RPMI8226 (cell line): ENCODE data around the gene OR10K1.
A peak's percentile ranks its signal among the peaks of the same experiment; 100 is the strongest.
"Not testable (repeated sequence)": the region's sequence is repeated elsewhere in the genome, so short reads cannot be mapped to it uniquely, and the experiment has no call there.

Source experiments
- DNase-seq: peaks from one replicate; pipeline ENCODE4 v3.0.0-alpha.2; 2015

OR10K1 gene, protein sequence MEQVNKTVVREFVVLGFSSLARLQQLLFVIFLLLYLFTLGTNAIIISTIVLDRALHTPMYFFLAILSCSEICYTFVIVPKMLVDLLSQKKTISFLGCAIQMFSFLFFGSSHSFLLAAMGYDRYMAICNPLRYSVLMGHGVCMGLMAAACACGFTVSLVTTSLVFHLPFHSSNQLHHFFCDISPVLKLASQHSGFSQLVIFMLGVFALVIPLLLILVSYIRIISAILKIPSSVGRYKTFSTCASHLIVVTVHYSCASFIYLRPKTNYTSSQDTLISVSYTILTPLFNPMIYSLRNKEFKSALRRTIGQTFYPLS

DNA sequence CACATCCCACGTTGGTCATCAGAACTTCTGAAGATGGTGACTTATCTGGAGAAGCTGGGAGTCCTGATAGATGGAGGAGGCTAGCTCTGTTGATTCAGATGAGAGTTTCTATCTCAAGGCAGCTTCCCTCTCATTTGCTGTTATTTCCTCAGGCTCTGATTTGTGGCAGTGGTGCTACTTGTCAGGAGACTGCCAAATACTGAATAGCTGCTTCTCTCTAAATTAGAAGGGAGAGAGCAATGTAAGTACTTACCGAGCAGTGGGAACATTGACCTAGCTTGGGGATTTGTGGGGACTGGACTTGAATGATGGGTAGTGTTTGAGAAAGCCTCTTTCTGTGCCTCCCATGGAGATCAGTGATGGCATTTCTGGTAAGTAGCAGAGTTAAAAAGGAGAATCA lies at the start of gene OR10K1:
Gene OR10K1, plus strand, starts transcription at position 301 of the 400 bp plus-strand sequence. CDS start 3,728 bp downstream, outside the sequence.
- DNase-seq, result no peak

DNA sequence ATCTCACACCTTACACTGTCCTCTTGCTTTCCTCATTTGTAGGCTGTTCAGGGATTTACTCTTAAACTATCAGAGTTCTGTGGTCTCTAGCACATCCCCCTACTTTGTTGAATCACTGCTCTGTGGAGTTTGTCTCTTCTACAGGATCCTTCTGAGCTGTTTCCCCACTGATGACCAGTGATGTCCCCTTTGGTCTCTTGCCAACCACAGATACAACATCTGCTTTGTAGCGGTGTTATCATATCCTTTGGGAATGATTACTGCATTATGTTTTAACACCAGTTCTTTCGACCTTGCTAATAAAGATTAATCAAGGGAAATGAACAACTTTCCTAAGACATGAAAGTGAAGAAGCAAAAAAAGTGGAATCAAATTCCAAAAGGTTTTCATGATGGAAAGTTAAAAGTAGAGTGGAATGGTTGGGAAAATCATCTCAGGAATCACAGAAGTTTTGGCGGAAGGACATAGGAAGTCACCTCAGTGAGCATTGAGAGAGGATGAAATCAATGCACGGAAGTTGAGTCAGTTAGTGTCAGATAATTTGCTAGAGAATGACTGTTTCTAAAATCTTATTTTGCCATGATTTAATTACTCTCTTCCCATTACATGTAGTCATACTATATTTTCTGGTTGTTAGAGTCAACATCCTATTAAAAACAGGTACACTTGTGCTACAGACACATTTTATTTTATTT lies 46.8 kb upstream of the OR10K1 start:
- DNase-seq, result no peak

DNA sequence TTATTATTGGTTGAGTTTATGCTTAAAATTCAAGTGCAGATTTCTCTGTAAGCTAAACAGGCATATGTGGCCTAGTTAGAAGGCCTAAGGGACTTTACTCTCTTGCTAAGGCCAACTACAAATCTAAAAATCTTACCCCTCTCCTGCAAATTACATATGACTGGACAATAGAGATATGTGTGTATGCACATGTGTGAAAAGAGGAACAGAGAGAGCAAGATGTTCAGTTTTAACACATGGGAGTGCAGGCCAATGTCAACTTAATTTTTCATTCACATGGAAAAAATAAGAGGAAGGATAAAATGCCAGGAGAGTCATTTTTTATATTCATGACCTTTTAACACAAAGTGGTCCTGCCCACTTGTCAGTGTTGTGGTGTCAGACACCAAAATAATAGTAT lies 44.0 kb upstream of the OR10K1 start:
- no peak for DNase-seq

DNA sequence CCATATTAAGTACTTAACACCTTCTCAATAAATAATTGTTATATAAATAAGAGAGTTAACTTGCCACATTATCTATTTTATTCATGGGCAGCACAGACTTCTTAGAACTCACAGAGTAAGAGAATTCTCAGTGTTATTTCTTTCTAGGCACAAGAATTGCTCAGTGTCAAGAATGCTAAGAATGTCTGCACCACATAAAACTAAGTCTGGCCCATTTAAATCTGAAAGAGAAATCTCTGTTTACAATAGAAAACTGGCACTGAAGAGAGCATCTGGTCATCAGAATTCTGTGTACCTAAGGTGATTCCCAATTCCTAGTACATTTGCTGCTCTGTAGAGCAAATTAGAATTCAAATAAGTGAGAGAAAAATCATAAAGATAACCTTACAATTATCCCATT lies 39.4 kb upstream of the OR10K1 start:
- DNase-seq, result no peak

DNA sequence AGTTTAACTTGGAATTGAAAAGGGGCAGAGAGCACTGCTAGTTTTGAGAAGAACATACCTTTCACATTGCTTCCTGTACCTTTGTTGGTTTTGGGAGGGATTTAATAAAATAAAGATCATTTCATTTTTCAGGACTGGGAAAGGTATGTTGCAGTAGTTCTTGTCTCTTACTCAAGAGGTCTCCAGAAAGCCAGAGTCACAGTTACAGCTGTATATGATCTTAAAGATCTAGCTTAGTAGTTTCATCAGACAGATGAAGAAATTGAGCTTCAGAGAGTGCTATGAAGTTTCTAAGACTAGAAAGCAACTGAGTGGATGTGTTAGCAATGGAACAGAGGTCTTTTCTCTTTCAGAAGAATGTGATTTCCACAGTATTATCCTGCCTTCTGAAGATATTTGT lies 36.6 kb upstream of the OR10K1 start:
- no peak for DNase-seq

DNA sequence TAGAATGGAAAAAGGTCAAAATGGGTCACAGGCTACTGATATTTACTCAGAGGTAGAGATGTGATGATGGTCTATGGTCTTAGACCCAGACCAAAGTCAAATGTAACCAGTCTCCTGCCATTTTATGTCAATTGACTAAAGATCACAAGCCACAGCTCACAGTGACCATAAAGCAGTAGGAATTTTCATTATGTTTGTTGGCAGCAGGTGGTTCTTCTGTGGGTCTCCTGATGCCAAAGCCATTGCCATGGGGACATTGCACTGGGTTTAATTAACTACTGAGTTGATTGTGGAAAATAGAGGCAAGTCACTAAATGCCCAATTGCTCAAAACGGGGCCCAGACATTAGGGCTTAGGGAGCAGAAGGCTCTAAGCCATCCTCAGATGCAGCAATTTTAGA lies 35.5 kb upstream of the OR10K1 start, which contains the start of gene OR10K2:
Gene OR10K2, minus strand, starts transcription at position 101 of the 400 bp plus-strand sequence. CDS start 5,371 bp downstream, outside the sequence.
- no peak for DNase-seq

DNA sequence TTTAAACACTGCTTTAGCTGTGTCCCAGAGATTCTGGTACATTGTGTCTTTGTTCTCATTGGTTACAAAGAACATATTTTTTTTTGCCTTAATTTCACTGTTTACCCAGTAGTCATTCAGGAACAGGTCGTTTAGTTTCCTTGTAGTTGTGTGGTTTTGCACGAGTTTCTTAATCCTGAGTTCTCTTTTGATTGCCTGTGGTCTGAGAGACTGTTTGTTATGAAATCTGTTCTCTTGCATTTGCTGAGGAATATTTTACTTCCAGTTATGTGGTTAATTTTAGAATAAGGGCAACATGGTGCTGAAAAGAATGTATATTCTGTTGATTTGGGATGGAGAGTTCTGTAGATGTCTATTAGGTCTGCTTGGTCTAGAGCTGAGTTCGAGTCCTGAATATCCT lies 31.5 kb upstream of the OR10K1 start:
- DNase-seq, result not testable (repeated sequence)

DNA sequence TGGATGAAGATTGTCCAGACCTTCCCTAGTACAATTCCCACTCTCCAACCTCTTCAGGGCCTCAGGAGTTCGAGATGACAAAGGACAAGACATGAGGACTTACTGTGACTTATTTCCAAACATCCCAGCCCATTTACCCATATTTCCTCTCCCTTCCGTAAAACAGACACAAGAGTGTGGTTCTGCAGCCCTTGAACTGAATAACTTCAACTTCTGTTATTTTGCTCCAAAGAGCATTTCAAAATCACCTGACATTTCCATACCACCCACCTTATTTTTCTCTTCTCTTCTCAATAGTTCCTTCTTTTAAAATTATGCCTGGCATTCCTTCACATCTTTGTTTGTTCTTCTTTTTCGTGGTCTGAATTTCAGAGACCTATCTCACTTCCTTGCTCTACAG lies 26.9 kb upstream of the OR10K1 start:
- no peak for DNase-seq

DNA sequence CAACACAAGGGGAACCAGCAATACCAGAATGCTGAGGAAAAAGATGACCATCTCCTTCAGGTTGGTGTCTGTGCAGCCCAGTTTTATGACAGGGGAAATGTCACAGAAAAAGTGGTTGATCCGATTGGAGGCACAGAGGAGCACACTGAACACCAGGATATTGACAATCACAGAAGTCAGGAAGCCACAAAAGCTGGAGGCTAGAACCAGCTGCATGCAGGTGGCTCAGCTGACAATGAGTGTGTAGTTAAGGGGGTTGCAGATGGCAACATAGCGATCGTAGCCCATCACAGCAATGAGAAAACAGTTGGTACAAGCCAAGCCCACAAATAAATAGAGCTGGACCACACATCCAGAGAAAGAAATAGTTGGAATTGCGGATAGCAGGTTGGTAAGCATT lies 16.3 kb upstream of the OR10K1 start:
- no peak for DNase-seq

DNA sequence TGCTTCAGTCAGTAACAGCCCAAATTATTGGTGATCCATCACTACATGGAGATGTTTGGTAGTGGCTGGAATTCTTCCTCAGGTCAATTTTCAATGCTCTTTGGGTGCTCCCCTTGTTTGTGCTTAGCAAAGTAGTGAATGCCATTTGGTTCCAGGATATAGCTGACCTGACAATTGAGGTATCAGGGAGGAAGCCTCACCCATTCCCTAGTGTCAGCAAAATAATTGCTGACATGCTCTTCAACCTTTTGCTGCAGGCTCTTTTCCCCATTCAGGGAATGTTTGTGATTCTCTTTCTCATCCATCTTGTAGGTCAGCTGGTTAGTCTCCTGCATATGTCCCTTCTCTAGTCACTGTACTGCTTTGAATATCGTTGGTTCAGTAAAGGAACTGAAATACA lies 7.1 kb upstream of the OR10K1 start:
- no peak for DNase-seq

DNA sequence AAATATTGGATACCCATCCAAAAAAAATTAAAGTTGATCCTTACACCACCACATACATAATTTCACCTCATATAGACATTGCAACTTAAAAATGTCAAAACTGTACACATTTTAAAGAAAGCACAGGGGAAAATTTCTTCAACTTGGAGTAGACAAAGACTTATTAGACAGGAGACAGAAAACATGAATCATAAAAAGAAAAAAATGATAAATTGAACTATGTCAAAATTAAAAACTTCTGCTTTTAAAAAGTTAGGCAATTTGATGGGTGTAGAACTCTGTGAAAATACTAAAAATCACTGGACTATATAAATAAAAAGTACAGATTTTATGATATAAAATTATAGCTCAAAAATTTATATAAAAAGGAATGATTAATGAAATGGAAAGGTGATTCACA lies 4.4 kb upstream of the OR10K1 start:
- no peak for DNase-seq

DNA sequence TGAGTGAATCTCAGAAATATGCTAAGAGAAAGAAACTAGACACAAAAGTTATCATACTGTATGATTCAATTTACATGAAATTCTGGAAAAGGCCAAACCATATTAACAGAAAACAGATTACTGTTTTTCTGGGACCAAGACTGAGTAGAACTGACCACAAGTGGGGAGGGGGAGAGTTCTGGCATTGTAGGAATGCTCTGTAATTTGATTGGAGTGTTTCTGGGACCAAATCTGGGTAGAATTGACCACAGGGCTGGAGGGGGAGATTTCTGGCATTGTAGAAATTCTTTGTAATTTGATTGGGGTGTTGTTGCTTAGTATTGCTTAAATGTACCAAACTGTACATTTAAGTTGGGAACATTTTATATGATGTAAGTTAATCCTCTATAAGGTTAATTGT lies 3.4 kb upstream of the OR10K1 start:
- no peak for DNase-seq

DNA sequence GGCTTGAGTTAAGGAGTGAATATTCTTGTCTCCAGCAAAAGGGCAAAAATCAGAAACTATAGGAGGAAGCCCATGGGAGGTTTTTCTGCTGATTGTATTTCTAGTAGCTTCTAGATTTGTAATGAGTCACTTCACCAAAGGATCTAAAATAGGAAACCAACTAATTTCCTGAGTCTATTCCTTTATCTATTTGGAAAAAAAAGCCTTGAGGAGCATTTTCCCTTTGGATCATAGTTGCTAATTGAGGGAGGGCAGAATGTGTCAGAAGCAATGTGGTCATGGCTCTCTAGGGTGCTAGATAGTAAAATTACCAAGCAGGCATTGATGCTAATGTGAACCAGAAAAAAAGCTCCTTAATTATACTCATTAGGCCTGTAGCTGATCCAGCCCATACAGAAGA lies 10.3 kb downstream of the OR10K1 start, which contains the start of gene OR10R2:
Gene OR10R2, plus strand, starts transcription at position 301 of the 400 bp plus-strand sequence. CDS start 106 bp downstream, outside the sequence.
- no peak for DNase-seq

DNA sequence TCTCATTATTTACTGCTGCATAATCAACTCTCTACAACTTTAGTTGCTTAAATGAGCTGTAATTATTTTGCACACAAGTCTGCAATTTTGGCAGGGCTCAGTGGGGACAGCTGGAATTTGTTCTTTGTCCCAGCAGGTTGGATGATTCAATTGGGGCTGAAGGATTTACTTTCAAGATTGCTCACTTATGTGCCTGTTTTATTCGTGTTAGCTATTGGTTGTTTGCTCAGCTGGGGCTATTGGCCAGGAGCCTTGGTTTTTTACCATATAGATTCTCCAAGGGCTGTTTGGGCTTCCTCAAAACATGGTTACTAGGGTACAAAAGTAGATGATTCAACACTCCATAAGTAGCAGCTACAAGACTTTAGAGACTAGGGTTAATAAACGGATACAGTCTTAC lies 23.8 kb downstream of the OR10K1 start:
- DNase-seq, result no peak

DNA sequence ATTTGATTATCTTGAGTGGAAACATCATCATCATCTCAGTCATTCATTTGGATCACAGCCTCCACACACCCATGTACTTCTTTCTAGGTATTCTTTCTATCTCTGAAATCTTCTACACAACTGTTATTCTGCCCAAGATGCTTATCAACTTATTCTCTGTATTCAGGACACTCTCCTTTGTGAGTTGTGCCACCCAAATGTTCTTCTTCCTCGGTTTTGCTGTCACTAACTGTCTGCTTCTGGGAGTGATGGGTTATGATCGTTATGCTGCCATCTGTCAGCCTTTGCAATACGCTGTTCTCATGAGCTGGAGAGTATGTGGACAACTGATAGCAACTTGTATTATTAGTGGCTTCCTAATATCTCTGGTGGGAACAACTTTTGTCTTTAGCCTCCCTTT lies 29.7 kb downstream of the OR10K1 start:
- DNase-seq, result no peak

DNA sequence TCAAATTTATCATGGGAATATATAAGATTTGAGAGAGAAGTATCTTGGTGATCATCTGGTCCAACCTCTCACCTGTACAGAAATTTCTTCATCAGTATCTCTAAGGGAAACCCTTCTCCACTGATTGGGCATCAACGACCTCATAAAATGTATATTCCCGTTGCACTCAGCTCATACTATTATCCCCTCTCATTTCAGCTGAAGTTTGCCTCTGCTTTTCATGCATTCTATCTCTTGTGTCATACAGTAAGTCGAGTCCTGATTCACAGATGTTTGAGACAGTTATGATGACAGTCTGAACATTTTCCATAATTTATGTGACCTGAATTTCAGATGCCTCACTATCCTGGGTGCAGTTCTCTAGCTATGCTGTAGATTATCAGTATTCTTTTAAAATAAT lies 31.4 kb downstream of the OR10K1 start:
- no peak for DNase-seq

DNA sequence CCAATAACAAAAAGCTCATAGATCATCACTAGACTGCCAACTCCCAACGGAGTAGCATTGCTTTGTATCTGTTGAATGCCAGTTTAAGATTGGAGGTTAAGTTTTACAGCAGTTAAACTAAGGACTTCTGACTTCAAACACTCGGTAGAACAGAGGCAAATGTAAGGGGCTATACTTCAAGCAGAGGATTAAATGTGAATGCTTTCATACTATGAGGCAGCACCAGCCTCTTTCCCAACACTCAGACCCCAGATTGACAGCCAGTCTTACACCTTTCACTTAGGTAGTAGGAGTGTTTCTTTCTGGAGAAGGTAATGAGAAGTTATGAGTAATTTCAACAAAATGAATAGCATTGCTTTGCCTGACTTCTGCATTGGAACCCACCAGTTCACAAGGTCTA lies 33.2 kb downstream of the OR10K1 start:
- no peak for DNase-seq

DNA sequence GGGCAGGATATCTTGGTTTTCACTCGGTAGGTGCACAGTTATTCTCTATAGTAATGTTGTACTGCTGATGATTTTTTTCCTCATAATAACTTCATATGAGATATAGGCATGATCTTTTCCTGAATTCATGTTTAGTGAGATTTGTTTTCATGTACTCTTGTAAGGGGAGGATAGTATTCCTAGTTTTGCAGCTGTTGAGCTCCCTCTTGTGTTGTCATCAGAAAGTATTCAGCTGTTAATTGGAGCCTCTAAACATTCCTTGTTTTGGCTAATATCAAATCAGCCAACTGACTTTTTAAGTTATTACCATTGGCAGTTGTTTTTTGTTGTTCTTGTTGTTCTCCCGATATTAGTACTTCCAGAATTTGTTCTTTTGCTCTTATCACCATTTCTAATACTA lies 34.7 kb downstream of the OR10K1 start:
- DNase-seq, result no peak

DNA sequence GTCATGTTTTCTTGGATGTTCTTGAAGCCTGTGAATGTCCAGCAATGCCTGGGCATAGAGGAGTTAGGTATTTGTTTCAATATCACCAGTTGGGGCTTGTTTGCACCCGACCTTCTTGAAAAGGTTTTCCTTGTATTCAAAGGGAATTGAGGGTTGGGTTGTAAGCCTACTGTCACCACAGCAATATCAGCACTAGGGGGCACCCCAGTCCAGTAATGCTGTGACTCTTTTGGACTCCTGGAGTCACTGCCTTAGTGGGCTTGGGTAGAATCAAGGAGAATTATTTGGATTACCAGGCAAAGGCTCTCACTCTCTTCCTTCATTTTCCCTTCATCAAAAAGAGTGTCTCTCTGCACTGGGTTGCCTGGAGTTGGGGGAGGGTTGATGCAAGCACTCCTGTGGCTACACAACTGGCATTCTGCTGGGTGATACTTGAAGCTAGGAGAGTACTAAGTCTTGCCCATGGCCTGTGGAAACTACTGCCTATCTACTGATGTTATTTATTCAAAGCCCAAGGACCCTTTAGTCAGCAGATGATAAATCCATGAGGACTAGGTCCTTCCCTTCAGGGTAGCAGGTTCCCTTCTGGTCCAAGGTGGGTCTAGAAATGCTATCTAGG lies 44.8 kb downstream of the OR10K1 start:
- DNase-seq, result peak; percentile 31

DNA sequence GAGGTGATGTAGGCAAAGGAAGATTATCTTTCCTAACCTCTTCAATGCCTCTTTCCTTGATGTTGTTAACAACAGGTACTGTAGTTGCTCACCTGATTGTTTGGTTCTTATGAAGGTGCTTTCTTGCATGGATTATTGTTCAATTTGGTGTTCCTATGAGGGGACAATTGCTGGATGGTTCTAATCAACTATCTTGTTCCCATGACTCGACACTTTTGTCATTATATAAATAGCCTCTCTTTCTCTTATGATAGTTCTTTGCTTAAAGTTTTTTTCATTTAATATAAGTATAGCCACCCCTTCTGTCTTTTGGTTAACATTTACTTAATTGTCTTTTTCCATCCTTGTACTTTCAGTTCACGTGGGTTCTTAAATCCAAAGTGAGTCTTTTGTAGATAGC lies 45.9 kb downstream of the OR10K1 start:
- DNase-seq, result no peak

DNA sequence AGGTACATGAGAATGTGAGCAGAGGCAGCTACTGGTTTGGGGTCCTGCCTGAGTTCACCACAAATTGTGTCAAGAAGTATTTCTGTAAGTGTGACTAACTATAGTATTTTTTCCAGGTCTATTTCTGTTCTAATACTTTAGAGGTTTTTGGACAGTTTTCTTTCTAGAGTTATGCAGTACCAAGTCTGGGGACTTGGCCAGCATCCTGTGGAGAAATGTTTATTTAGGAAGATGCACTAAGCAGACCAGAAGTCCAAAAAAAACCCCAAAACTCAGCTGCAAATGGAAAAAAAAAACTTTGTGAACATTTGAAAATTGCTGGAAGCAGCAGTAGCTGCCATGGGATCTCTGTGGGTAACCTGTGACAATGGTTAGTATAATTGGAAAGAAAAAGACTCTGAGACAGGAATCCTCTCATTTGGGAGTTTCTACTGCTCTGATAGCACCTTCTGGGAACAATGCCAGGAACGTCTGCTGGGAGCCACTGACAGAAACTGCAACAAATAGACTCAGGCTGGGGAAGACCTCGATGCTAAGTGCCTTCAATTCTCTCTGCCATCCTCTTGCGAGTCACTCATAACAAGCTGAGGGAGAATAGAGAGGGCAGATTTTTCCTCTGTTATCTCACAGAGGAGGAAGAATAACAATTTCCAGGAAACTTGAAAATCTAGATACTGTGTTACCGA lies 48.0 kb downstream of the OR10K1 start:
- no peak for DNase-seq

DNA sequence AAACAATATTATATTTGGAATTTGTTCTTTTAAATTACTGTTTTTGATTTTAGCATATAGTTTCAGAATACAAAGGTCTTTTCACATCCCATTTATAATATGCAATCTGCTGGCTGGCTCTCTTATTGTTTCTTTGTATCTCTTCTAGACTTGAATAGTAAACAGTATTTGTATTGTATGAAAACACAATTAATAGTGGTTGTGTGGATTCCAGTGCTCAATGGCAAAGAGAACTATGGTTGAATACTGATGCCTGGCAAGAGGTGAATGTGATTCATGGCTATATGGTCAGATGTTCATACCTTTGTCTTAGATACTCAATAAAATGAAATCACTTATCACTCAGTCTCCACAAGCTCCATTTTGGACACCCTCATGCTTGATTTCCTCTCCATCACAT lies 55.3 kb downstream of the OR10K1 start:
- DNase-seq, result no peak
